Measurements from ENCODE around the gene BAG1.

DNA sequence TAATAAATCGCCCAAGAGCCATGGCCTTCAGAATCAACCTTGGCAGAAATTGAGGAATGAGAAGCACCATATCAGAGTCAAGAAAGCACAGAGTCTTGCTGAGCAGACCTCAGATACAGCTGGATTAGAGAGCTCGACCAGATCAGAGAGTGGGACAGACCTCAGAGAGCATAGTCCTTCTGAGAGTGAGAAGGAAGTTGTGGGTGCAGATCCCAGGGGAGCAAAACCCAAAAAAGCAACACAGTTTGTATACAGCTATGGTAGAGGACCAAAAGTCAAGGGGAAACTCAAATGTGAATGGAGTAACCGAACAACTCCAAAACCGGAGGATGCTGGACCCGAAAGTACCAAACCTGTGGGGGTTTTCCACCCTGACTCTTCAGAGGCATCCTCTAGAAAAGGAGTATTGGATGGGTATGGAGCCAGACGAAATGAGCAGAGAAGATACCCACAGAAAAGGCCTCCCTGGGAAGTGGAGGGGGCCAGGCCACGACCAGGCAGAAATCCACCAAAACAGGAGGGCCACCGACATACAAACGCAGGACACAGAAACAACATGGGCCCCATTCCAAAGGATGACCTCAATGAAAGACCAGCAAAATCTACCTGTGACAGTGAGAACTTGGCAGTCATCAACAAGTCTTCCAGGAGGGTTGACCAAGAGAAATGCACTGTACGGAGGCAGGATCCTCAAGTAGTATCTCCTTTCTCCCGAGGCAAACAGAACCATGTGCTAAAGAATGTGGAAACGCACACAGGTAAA, 30.3 kb upstream of the BAG1 start:
- TF ChIP-seq SP1 (IDR thresholded peaks at IDR 0.05) (no peak), HDGF (IDR thresholded peaks at IDR 0.05; ENCODE audit: borderline replicate concordance) (no peak), TARDBP (IDR thresholded peaks at IDR 0.05) (no peak), NFRKB (IDR thresholded peaks at IDR 0.05) (no peak), LEF1 (IDR thresholded peaks at IDR 0.05; ENCODE audit: borderline replicate concordance) (no peak), ARNT (IDR thresholded peaks at IDR 0.05) (no peak), ELF4 (IDR thresholded peaks at IDR 0.05) (no peak), FOXK2 (IDR thresholded peaks at IDR 0.05) (no peak), ZNF384 (IDR thresholded peaks at IDR 0.05) (no peak), FOXM1 (IDR thresholded peaks at IDR 0.05; ENCODE audit: borderline replicate concordance) (no peak), FOXA1 (IDR thresholded peaks at IDR 0.05) (no peak)
- TF ChIP-seq, protein P1, sequence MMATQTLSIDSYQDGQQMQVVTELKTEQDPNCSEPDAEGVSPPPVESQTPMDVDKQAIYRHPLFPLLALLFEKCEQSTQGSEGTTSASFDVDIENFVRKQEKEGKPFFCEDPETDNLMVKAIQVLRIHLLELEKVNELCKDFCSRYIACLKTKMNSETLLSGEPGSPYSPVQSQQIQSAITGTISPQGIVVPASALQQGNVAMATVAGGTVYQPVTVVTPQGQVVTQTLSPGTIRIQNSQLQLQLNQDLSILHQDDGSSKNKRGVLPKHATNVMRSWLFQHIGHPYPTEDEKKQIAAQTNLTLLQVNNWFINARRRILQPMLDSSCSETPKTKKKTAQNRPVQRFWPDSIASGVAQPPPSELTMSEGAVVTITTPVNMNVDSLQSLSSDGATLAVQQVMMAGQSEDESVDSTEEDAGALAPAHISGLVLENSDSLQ (IDR thresholded peaks at IDR 0.05): no peak

Measured in HEK293T (cell line).